KOPT-K1 (cell line): ENCODE results near the gene ABCD3.

Experiments
- H3K27ac ChIP-seq: fragments of 200-600 bp; sonication (generic); 2 replicates; pipeline ENCODE4 v1.5.1; 2016; ENCODE audit warnings: antibody characterized with exemption, mild to moderate bottlenecking, low read depth, low read length; ENCODE audit not compliant: poor library complexity, severe bottlenecking
- H3K36me3 ChIP-seq: fragments of 200-600 bp; sonication (generic); 2 replicates; pipeline ENCODE4 v1.5.1; 2017; ENCODE audit warnings: antibody characterized with exemption, mild to moderate bottlenecking, low read length, moderate library complexity; ENCODE audit not compliant: insufficient read depth
- H3K9me3 ChIP-seq: fragments of 200-600 bp; sonication (generic); 2 replicates; pipeline ENCODE4 v1.5.1; 2017; ENCODE audit warnings: antibody characterized with exemption, low read length, mild to moderate bottlenecking; ENCODE audit not compliant: insufficient read depth, poor library complexity, severe bottlenecking

ABCD3 gene

DNA sequence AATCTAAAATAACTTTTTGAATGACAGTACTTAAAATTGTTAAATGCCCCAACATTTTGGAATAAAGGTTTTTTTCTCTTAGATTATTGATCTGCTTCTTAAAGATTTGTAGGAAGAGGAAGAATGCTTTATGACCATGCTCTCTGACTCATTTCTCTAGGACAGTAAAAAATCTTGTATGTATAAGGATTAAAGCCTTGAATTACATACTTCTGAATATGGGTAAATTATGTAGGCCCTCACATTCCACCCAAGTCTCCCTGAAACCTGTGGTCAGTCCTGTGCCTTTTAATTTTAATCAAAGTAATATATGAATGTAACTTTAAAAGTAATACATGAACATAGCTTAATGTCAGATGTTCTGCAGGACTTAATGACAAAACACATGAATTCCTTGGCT lies 50.5 kb downstream of the ABCD3 start:
- H3K9me3 ChIP-seq, result no peaks in the 10 kb centered on the region
- H3K36me3 ChIP-seq, result peaks cover 67% of the 10 kb centered on the region
- no peak overlapping the region for H3K27ac ChIP-seq

DNA sequence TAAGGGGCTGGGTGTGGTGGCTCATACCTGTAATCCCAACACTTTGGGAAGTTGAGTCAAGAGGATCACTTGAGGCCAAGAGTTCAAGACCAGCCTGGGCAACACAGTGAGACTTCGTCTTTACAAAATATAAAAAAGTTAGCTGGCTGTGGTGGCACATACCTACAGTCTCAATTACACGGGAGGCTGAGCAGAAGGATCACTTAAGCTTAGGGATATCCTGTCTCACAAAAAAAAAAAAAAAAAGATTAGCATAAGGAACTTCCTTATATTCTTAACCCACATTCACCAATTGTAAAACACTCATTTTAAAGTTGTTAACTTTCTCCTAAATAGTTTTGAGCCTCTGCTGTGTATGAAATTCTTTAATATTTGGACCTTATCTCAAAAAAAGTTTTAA lies 53.1 kb downstream of the ABCD3 start:
- H3K27ac ChIP-seq, result no peak overlapping the region
- no peaks in the 10 kb centered on the region for H3K9me3 ChIP-seq
- peaks cover 49% of the 10 kb centered on the region for H3K36me3 ChIP-seq

GRCh38 chr1:94475232-94475631 lies 57.0 kb downstream of the ABCD3 start:
- H3K9me3 ChIP-seq, result no peaks in the 10 kb centered on the region
- H3K36me3 ChIP-seq, result peaks cover 49% of the 10 kb centered on the region
- H3K27ac ChIP-seq, result no peak overlapping the region

DNA sequence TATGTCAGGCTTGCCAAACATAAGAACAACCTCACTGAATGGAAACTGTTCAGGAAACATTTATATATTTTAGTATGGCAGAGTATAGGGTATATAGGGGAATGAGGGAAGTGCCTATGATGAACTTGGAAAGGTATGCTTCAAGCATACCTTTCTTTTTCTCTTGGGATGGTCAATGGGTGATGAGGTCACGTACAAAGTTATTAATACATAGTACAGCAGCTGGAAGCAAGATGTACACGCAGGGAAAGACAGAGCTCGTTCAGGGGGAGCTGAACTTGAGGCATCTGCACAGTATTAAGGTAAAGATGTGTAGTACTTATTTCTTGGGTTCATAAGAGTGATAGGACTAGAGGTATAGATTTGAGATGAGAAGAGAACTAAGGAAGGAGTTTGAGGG lies 61.5 kb downstream of the ABCD3 start:
- no peak overlapping the region for H3K27ac ChIP-seq
- no peaks in the 10 kb centered on the region for H3K9me3 ChIP-seq
- H3K36me3 ChIP-seq, result peaks cover 65% of the 10 kb centered on the region

GRCh38 chr1:94481473-94481933 lies 63.3 kb downstream of the ABCD3 start:
- Histone ChIP-seq H3K27ac (no peak overlapping the region), H3K9me3 (no peaks in the 10 kb centered on the region), H3K36me3 (peaks cover 62% of the 10 kb centered on the region)

- peaks cover 6% of the 10 kb centered on the region for H3K9me3 ChIP-seq
- H3K27ac ChIP-seq, result no peak overlapping the region
- H3K36me3 ChIP-seq, result peaks cover 66% of the 10 kb centered on the region
Observed at GRCh38 chr1:94486990-94487389, 68.8 kb downstream of the ABCD3 start.

- Histone ChIP-seq H3K9me3 (peaks cover 15% of the 10 kb centered on the region), H3K36me3 (peaks cover 68% of the 10 kb centered on the region), H3K27ac (no peak overlapping the region)
Observed at GRCh38 chr1:94490556-94490955, 72.4 kb downstream of the ABCD3 start.

- H3K36me3 ChIP-seq, result peaks cover 67% of the 10 kb centered on the region
- H3K9me3 ChIP-seq, result peaks cover 15% of the 10 kb centered on the region
- no peak overlapping the region for H3K27ac ChIP-seq
Observed at GRCh38 chr1:94496076-94496755, 78.0 kb downstream of the ABCD3 start.

DNA sequence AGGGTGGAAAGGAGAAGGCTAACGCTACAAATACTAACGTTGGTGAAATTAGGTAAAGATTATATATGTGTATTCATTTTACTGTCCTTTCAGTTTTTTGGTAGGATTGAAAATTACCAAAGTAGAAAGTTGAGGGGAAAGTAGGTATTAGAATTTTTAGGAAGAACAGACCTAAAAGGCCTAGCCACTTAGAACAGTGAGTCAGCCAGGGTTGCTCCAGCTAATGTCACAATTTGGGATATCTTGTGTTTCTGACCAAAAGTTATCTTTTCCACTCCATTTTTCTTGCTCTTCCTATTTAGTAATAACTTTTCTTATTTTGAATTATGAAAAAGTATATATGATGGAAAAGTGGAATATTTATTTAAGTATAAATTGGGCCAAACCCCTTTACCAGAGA lies 83.2 kb downstream of the ABCD3 start:
- H3K36me3 ChIP-seq, result peaks cover 83% of the 10 kb centered on the region
- H3K9me3 ChIP-seq, result no peaks in the 10 kb centered on the region
- no peak overlapping the region for H3K27ac ChIP-seq

GRCh38 chr1:94501935-94502334 lies 83.7 kb downstream of the ABCD3 start:
- Histone ChIP-seq H3K27ac (no peak overlapping the region), H3K36me3 (peaks cover 85% of the 10 kb centered on the region), H3K9me3 (no peaks in the 10 kb centered on the region)

DNA sequence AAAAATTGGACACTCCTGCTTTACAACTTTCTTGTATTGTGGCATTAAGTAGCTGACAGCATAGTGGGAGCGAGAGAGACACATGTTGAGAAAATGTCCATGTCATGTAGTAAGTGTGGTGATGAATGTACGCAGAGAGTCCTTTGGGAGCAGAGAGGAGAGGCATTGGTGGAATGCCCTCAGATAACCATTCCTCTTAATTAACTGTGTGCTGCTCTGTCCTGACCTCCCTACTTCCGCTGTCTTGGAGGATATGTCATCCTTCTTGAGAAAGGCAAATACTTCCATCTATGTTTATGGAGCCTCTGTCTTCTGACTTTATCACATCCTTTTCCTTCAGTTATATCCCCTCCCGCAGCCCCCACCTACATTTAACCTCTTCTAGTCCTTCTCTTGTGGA lies 85.0 kb downstream of the ABCD3 start:
- no peaks in the 10 kb centered on the region for H3K9me3 ChIP-seq
- H3K27ac ChIP-seq, result no peak overlapping the region
- peaks cover 76% of the 10 kb centered on the region for H3K36me3 ChIP-seq

DNA sequence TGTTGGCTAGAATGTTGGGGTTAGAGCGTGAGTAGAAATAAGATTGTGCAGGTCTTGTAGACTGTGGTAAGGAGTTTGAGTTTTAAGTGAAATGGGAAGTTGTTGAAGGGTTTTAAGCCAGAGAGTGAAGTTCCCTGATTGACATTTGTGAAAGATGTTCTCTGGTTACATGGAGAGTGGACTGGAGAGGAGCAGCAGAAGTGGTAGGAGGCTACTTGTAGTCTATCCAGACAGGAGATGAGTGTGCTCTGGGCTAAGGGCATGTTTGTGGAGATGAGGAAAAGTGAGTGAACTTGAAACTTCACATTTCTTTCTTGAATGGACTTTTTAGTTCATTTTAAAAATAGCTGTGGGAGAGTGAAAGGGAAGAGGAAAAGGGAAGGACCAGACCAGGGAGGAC lies 86.4 kb downstream of the ABCD3 start:
- Histone ChIP-seq H3K9me3 (no peaks in the 10 kb centered on the region), H3K27ac (no peak overlapping the region), H3K36me3 (peaks cover 62% of the 10 kb centered on the region)

DNA sequence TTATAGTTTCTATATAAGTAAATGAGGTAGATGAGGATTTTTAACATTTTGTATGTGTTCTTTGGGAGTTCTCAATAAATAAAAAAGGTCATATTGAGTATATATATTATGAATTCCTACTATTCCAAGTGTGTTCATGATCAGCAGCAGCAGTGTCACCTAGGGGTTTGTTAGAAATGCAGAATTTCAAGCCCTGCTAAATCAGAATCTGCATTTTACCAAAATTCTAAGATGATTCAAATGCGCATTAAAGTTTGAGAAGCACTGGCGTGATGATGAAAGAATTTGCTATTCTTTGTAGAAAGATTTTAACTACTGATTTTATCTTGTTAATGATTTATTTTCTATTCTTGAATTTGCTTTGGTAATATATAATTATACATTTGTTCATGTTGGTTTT lies 94.6 kb downstream of the ABCD3 start:
- no peaks in the 10 kb centered on the region for H3K9me3 ChIP-seq
- no peak overlapping the region for H3K27ac ChIP-seq
- H3K36me3 ChIP-seq, result peaks cover 36% of the 10 kb centered on the region

DNA sequence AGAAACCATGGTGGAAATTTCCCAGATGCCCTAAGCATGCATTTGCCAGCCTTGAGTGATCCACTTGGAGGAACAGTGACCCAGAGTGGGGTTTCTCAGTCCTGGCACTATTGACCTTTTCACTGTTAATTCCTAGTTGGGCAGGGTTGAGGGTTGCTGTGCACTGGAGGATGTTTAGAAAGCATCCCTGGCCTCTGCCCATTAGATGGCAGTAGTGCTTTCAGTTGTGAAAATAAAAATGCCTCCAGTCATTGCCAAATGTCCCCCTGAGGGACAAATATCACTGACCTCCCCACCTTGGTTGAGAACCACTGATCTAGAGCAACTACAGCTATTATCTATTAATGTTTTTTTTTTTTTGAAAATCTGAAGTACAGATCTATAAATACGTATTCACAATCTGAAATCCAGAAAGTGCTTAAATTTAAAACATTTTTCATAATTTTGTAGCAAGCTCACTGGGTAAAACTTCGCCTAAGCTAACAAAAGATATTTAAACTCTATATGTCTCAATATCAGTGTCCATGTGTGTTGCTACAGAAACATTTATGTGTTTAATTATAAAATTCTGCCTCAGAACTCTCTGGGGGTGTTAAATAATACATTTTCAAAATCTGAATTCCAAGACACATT lies 96.0 kb downstream of the ABCD3 start:
- Histone ChIP-seq H3K27ac (no peak overlapping the region), H3K9me3 (no peaks in the 10 kb centered on the region), H3K36me3 (peaks cover 50% of the 10 kb centered on the region)

GRCh38 chr1:94515296-94515947 lies 97.2 kb downstream of the ABCD3 start:
- Histone ChIP-seq H3K9me3 (no peaks in the 10 kb centered on the region), H3K27ac (no peak overlapping the region), H3K36me3 (peaks cover 50% of the 10 kb centered on the region)
